Measurements from ENCODE around the gene CDR2. TPM values are rescaled to one million over a fixed set of nuclear protein-coding genes. Genes with fewer than 3 reads are reported as not detected.

Gene CDR2
- total and polyA plus RNA-seq, 9 of the 15 experiments (the other 6 are each of a cell fraction or from before 2014, with no cell fraction given): 4.6 to 30.3 (median 19.9) TPM

- TF ChIP-seq POLR2G (IDR thresholded peaks at IDR 0.05; ENCODE audit: low read depth, low read length): peak; percentile 49; the same call in 1 of the 2 replicates
- no peak for TF ChIP-seq BRF1 (IDR thresholded peaks at IDR 0.05; ENCODE audit: borderline replicate concordance, extremely low read depth, insufficient read length)
- no peak for TF ChIP-seq BRF2 (IDR thresholded peaks at IDR 0.05; ENCODE audit: borderline replicate concordance, insufficient read depth, insufficient read length)
- no peak for TF ChIP-seq ZNF436 (CRISPR knock-in tag; IDR thresholded peaks at IDR 0.05)
Observed at GRCh38 chr16:22307838-22308237, 66.6 kb downstream of the CDR2 start (continued).

- intact Hi-C loops (cut with micrococcal nuclease) (no loop called here), in situ Hi-C loops (cut with MboI) (no loop called here)
- BruUV-seq (replicated peaks): no TSS peak
- Histone ChIP-seq H3K79me2 (ENCODE audit: control insufficient read depth, insufficient read depth, low read length) (peaks cover 32% of the 10 kb centered on the region), H3K9ac (ENCODE audit: insufficient read depth in 1 of 2, low read depth in 2 of 2, low read length in 2 of 2) (no peak overlapping the region; a peak in 1 of 4 replicates), H2AFZ (ENCODE audit: low read depth, low read length) (no peak overlapping the region), H3K36me3 (ENCODE audit: control insufficient read depth, insufficient read depth, low read length) (peaks cover 93% of the 10 kb centered on the region), H3K27me3 (ENCODE audit: control insufficient read depth in 2 of 2, insufficient read depth in 2 of 2, low read length in 2 of 2) (no peaks in the 10 kb centered on the region), H3K9me3 (replicated peaks; ENCODE audit: control insufficient read depth, insufficient read depth, low read depth, low read length) (no peaks in the 10 kb centered on the region), H3K9me1 (ENCODE audit: control insufficient read depth, insufficient read depth, low read length) (peaks cover 4% of the 10 kb centered on the region), H4K20me1 (replicated peaks; ENCODE audit: control insufficient read depth, insufficient read depth, low read length) (peaks cover 27% of the 10 kb centered on the region), H3K4me1 (replicated peaks in 1 of 2; ENCODE audit: control insufficient read depth in 2 of 2, insufficient read depth in 2 of 2, low read length in 2 of 2) (peaks cover 2 to 5% of the 10 kb centered on the region in 2 experiments; a peak in 1 of 5 replicates), H3K27ac (ENCODE audit: extremely low read depth, low read depth, low read length) (no peak overlapping the region), H3K4me3 (no peak overlapping the region), H3K4me2 (ENCODE audit: insufficient read depth, low read length) (no peak overlapping the region)
- DNase-seq (ENCODE audit: extremely low read depth in 1 of 4, low spot score in 3 of 4) (no peak), FAIRE-seq (no peak), ATAC-seq (no peak)
- TF ChIP-seq RBFOX2 (IDR thresholded peaks at IDR 0.05; ENCODE audit: low read depth, low read length) (peak; percentile 21; the same call in 1 of the 2 replicates), POLR2G (IDR thresholded peaks at IDR 0.05; ENCODE audit: low read depth, low read length) (peak; percentile 40), KLF10 (CRISPR knock-in tag; IDR thresholded peaks at IDR 0.05) (no peak), USF1 (CRISPR knock-in tag; IDR thresholded peaks at IDR 0.05) (no peak)
- ChIA-PET CTCF (ENCODE audit: low intra/inter-chr PET ratio) (no interaction called here), POLR2A (interaction anchor here (0.6 to 2.4 kb wide), 3 partner anchors 9 to 102 kb away, joined by 3 to 13 read pairs (median 5); partner anchors contain the start of gene POLR3E)
- WGBS (ENCODE audit: insufficient coverage, low coverage, missing lambda C conversion rate): 89% methylated on average over 9 of the region's 9 CpGs
Observed at GRCh38 chr16:22306788-22307187, 67.6 kb downstream of the CDR2 start.
